ENCODE data around the gene STT3B. TPM values are rescaled to one million over a fixed set of nuclear protein-coding genes. Genes with fewer than 3 reads are reported as not detected.

STT3B gene
- total and polyA plus RNA-seq, 2 donors (not counting 1 experiment from before 2014, with no cell fraction given): 145 to 259 TPM

- TF ChIP-seq EZH2 (IDR thresholded peaks at IDR 0.05; ENCODE audit: low read length, missing control alignments): no peak
- TF ChIP-seq, protein P1, sequence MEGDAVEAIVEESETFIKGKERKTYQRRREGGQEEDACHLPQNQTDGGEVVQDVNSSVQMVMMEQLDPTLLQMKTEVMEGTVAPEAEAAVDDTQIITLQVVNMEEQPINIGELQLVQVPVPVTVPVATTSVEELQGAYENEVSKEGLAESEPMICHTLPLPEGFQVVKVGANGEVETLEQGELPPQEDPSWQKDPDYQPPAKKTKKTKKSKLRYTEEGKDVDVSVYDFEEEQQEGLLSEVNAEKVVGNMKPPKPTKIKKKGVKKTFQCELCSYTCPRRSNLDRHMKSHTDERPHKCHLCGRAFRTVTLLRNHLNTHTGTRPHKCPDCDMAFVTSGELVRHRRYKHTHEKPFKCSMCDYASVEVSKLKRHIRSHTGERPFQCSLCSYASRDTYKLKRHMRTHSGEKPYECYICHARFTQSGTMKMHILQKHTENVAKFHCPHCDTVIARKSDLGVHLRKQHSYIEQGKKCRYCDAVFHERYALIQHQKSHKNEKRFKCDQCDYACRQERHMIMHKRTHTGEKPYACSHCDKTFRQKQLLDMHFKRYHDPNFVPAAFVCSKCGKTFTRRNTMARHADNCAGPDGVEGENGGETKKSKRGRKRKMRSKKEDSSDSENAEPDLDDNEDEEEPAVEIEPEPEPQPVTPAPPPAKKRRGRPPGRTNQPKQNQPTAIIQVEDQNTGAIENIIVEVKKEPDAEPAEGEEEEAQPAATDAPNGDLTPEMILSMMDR (conservative IDR thresholded peaks at IDR 0.05 in 1 of 2, IDR thresholded peaks at IDR 0.05 in 1 of 2; ENCODE audit: low read depth in 1 of 2, low read length in 2 of 2): no peak
- Histone ChIP-seq H3K9ac (ENCODE audit: insufficient read depth, low read length) (peak overlapping the region; percentile 92), H3K4me1 (ENCODE audit: control insufficient read depth, extremely low read depth, insufficient read depth, low read length) (peaks cover 2% of the 10 kb centered on the region), H3K4me3 (replicated peaks in 1 of 4; ENCODE audit: control extremely low read depth in 1 of 4, insufficient read depth in 1 of 4, low read depth in 3 of 4, low read length in 4 of 4) (peak overlapping the region; percentile 76 to 97 (median 83)), H3K4me2 (ENCODE audit: extremely low read depth, insufficient read depth, low read length) (peak overlapping the region; percentile 88), H3K9me3 (ENCODE audit: control insufficient read depth, insufficient read depth, low read depth, low read length) (no peaks in the 10 kb centered on the region), H2AFZ (ENCODE audit: low read length) (no peak overlapping the region), H4K20me1 (ENCODE audit: control insufficient read depth, extremely low read depth, insufficient read depth, low read length) (peaks cover 6% of the 10 kb centered on the region), H3K27me3 (ENCODE audit: control insufficient read depth, insufficient read depth, low read length) (no peaks in the 10 kb centered on the region), H3K79me2 (ENCODE audit: control insufficient read depth, insufficient read depth, low read length) (peaks cover 61% of the 10 kb centered on the region), H3K36me3 (ENCODE audit: control insufficient read depth, insufficient read depth, low read length) (no peaks in the 10 kb centered on the region), H3K27ac (ENCODE audit: insufficient read depth, low read length) (peak overlapping the region; percentile 92)
- DNase-seq (ENCODE audit: low read depth in 2 of 2): peak; percentile 16 to 37
Measured at GRCh38 chr3:31534065-31534425, 1.3 kb downstream of the STT3B start.

GRCh38 chr3:31536497-31536896 lies 3.8 kb downstream of the STT3B start:
- peak overlapping the region; percentile 51 for H3K4me2 ChIP-seq (ENCODE audit: extremely low read depth, insufficient read depth, low read length)
- H4K20me1 ChIP-seq (ENCODE audit: control insufficient read depth, extremely low read depth, insufficient read depth, low read length): peaks cover 6% of the 10 kb centered on the region

GRCh38 chr3:31538801-31539200 lies 6.1 kb downstream of the STT3B start:
- no peak for TF ChIP-seq EZH2 (IDR thresholded peaks at IDR 0.05; ENCODE audit: low read length, missing control alignments)
- TF ChIP-seq, protein P1 (conservative IDR thresholded peaks at IDR 0.05 in 1 of 2, IDR thresholded peaks at IDR 0.05 in 1 of 2; ENCODE audit: low read depth in 1 of 2, low read length in 2 of 2): no peak
- Histone ChIP-seq H3K36me3 (ENCODE audit: control insufficient read depth, insufficient read depth, low read length) (no peaks in the 10 kb centered on the region), H3K27me3 (ENCODE audit: control insufficient read depth, insufficient read depth, low read length) (no peaks in the 10 kb centered on the region), H3K4me1 (ENCODE audit: control insufficient read depth, extremely low read depth, insufficient read depth, low read length) (peaks cover 2% of the 10 kb centered on the region), H4K20me1 (ENCODE audit: control insufficient read depth, extremely low read depth, insufficient read depth, low read length) (peaks cover 10% of the 10 kb centered on the region), H3K4me2 (ENCODE audit: extremely low read depth, insufficient read depth, low read length) (no peak overlapping the region), H3K9me3 (ENCODE audit: control insufficient read depth, insufficient read depth, low read depth, low read length) (no peaks in the 10 kb centered on the region), H3K9ac (ENCODE audit: insufficient read depth, low read length) (no peak overlapping the region), H3K27ac (ENCODE audit: insufficient read depth, low read length) (no peak overlapping the region), H3K79me2 (ENCODE audit: control insufficient read depth, insufficient read depth, low read length) (peaks cover 95% of the 10 kb centered on the region), H3K4me3 (replicated peaks in 1 of 4; ENCODE audit: control extremely low read depth in 1 of 4, insufficient read depth in 1 of 4, low read depth in 3 of 4, low read length in 4 of 4) (no peak overlapping the region), H2AFZ (ENCODE audit: low read length) (no peak overlapping the region)
- no peak for DNase-seq (ENCODE audit: low read depth in 2 of 2)

More at GRCh38 chr3:31536497-31536896, 3.8 kb downstream of the STT3B start:
- H3K9me3 ChIP-seq (ENCODE audit: control insufficient read depth, insufficient read depth, low read depth, low read length): no peaks in the 10 kb centered on the region
- H3K4me3 ChIP-seq (replicated peaks in 1 of 4; ENCODE audit: control extremely low read depth in 1 of 4, insufficient read depth in 1 of 4, low read depth in 3 of 4, low read length in 4 of 4): no peak overlapping the region
- H3K27ac ChIP-seq (ENCODE audit: insufficient read depth, low read length): no peak overlapping the region
- DNase-seq (ENCODE audit: low read depth in 2 of 2): peak in 1 of 2 donors; percentile 17
- no peak overlapping the region for H2AFZ ChIP-seq (ENCODE audit: low read length)
- peaks cover 2% of the 10 kb centered on the region for H3K4me1 ChIP-seq (ENCODE audit: control insufficient read depth, extremely low read depth, insufficient read depth, low read length)
- no peak overlapping the region for H3K9ac ChIP-seq (ENCODE audit: insufficient read depth, low read length)
- H3K36me3 ChIP-seq (ENCODE audit: control insufficient read depth, insufficient read depth, low read length): no peaks in the 10 kb centered on the region
- TF ChIP-seq EZH2 (IDR thresholded peaks at IDR 0.05; ENCODE audit: low read length, missing control alignments): no peak
- TF ChIP-seq, protein P1 (conservative IDR thresholded peaks at IDR 0.05 in 1 of 2, IDR thresholded peaks at IDR 0.05 in 1 of 2; ENCODE audit: low read depth in 1 of 2, low read length in 2 of 2): no peak
- peaks cover 82% of the 10 kb centered on the region for H3K79me2 ChIP-seq (ENCODE audit: control insufficient read depth, insufficient read depth, low read length)
- no peaks in the 10 kb centered on the region for H3K27me3 ChIP-seq (ENCODE audit: control insufficient read depth, insufficient read depth, low read length)
